BE2C (cell line): ENCODE results near the gene GOLGA8M.
A peak's percentile ranks its signal among the peaks of the same experiment; 100 is the strongest.
"Not testable (repeated sequence)": the region's sequence is repeated elsewhere in the genome, so short reads cannot be mapped to it uniquely, and the experiment has no call there.

Experiments used
- DNase-seq: peaks from one replicate; pipeline ENCODE4 v3.0.0-alpha.2; 2020
- H3K27me3 ChIP-seq: fragments of 250-450 bp; sonication (Bioruptor Pico); 2 replicates; pipeline ENCODE4 v1.5.1; 2020; ENCODE audit warnings: mild to moderate bottlenecking
- H3K36me3 ChIP-seq: fragments of 250-450 bp; sonication (Bioruptor Pico); 2 replicates; pipeline ENCODE4 v1.5.1; 2020; ENCODE audit warnings: mild to moderate bottlenecking
- H3K4me1 ChIP-seq: fragments of 250-450 bp; sonication (Bioruptor Pico); 2 replicates; pipeline ENCODE4 v1.5.1; 2020
- H3K4me3 ChIP-seq: 2 replicates; pipeline ENCODE4 v1.5.1; 2011; ENCODE audit warnings: low read depth, low read length
- H3K9me3 ChIP-seq: fragments of 250-450 bp; sonication (Bioruptor Pico); 2 replicates; pipeline ENCODE4 v1.5.1; 2020
- CTCF ChIP-seq: IDR thresholded peaks from 2 replicates; pipeline ENCODE4 v1.5.1; 2012; ENCODE audit warnings: mild to moderate bottlenecking, low read depth, low read length

GOLGA8M gene

GRCh38 chr15:28703927-28704326 is 8.3 kb downstream of the GOLGA8M start:
- not testable (repeated sequence) for DNase-seq, H3K36me3 ChIP-seq, H3K4me1 ChIP-seq, H3K4me3 ChIP-seq, H3K9me3 ChIP-seq, H3K27me3 ChIP-seq

- H3K4me3 ChIP-seq, H3K36me3 ChIP-seq, H3K4me1 ChIP-seq, H3K27me3 ChIP-seq, H3K9me3 ChIP-seq, DNase-seq: not testable (repeated sequence)
- TF ChIP-seq CTCF, result peak; percentile 22
These were observed 9.8 kb downstream of the GOLGA8M start for GRCh38 chr15:28702427-28702826.

- not testable (repeated sequence) for H3K36me3 ChIP-seq, H3K27me3 ChIP-seq, H3K4me1 ChIP-seq, H3K4me3 ChIP-seq, H3K9me3 ChIP-seq, DNase-seq
These were observed 18.0 kb downstream of the GOLGA8M start for GRCh38 chr15:28694006-28694751.

- H3K27me3 ChIP-seq, H3K9me3 ChIP-seq, H3K4me1 ChIP-seq, H3K36me3 ChIP-seq, DNase-seq, H3K4me3 ChIP-seq: not testable (repeated sequence)
These were observed 19.2 kb downstream of the GOLGA8M start for GRCh38 chr15:28693021-28693420.

- not testable (repeated sequence) for H3K4me1 ChIP-seq, H3K9me3 ChIP-seq, DNase-seq, H3K27me3 ChIP-seq, H3K4me3 ChIP-seq, H3K36me3 ChIP-seq
These were observed 38.7 kb downstream of the GOLGA8M start for GRCh38 chr15:28673533-28673932.

GRCh38 chr15:28672122-28672521 is 40.1 kb downstream of the GOLGA8M start:
- not testable (repeated sequence) for DNase-seq

GRCh38 chr15:28666402-28666801 is 45.8 kb downstream of the GOLGA8M start:
- H3K9me3 ChIP-seq, result not testable (repeated sequence)

More at GRCh38 chr15:28672122-28672521, 40.1 kb downstream of the GOLGA8M start:
- H3K36me3 ChIP-seq, H3K4me1 ChIP-seq, H3K9me3 ChIP-seq, H3K4me3 ChIP-seq, H3K27me3 ChIP-seq: not testable (repeated sequence)

GRCh38 chr15:28664575-28664974 is 47.6 kb downstream of the GOLGA8M start:
- H3K36me3 ChIP-seq, H3K27me3 ChIP-seq, H3K4me3 ChIP-seq, DNase-seq, H3K9me3 ChIP-seq, H3K4me1 ChIP-seq: not testable (repeated sequence)

More at GRCh38 chr15:28666402-28666801, 45.8 kb downstream of the GOLGA8M start:
- H3K36me3 ChIP-seq, DNase-seq, H3K4me1 ChIP-seq, H3K4me3 ChIP-seq, H3K27me3 ChIP-seq: not testable (repeated sequence)

- not testable (repeated sequence) for DNase-seq, H3K9me3 ChIP-seq, H3K4me3 ChIP-seq, H3K4me1 ChIP-seq, H3K27me3 ChIP-seq, H3K36me3 ChIP-seq
These were observed 48.5 kb downstream of the GOLGA8M start for GRCh38 chr15:28663717-28664116.

GRCh38 chr15:28660750-28661149 is 51.5 kb downstream of the GOLGA8M start:
- H3K9me3 ChIP-seq, H3K4me1 ChIP-seq, H3K4me3 ChIP-seq, H3K36me3 ChIP-seq, H3K27me3 ChIP-seq, DNase-seq: not testable (repeated sequence)

- not testable (repeated sequence) for H3K4me3 ChIP-seq, H3K4me1 ChIP-seq, H3K9me3 ChIP-seq, DNase-seq, H3K27me3 ChIP-seq, H3K36me3 ChIP-seq
These were observed 56.2 kb downstream of the GOLGA8M start for GRCh38 chr15:28656018-28656360.

GRCh38 chr15:28655329-28656017 is 56.7 kb downstream of the GOLGA8M start:
- DNase-seq, H3K4me3 ChIP-seq, H3K27me3 ChIP-seq, H3K4me1 ChIP-seq, H3K9me3 ChIP-seq, H3K36me3 ChIP-seq: not testable (repeated sequence)

GRCh38 chr15:28654194-28654593 is 58.0 kb downstream of the GOLGA8M start:
- not testable (repeated sequence) for H3K36me3 ChIP-seq, H3K9me3 ChIP-seq, DNase-seq, H3K4me3 ChIP-seq, H3K27me3 ChIP-seq, H3K4me1 ChIP-seq

- H3K9me3 ChIP-seq, H3K4me1 ChIP-seq, H3K36me3 ChIP-seq: not testable (repeated sequence)
These were observed 59.7 kb downstream of the GOLGA8M start for GRCh38 chr15:28652538-28652937.

More at GRCh38 chr15:28652538-28652937, 59.7 kb downstream of the GOLGA8M start:
- DNase-seq, H3K4me3 ChIP-seq, H3K27me3 ChIP-seq: not testable (repeated sequence)
